Colonic mucosa (tissue), 4 donors: Measurements from ENCODE around the gene CLIC5. TPM values are rescaled to one million over a fixed set of nuclear protein-coding genes. Genes with fewer than 3 reads are reported as not detected.

Experiments used
- DNase-seq: peaks from one replicate; pipeline ENCODE4 v3.0.0-alpha.2; 2020
- H3K27ac ChIP-seq: fragments of 200-600 bp; one replicate; pipeline ENCODE4 v1.8.0; 2021
- H3K27me3 ChIP-seq: fragments of 200-600 bp; one replicate; pipeline ENCODE4 v1.8.0; 2021
- H3K36me3 ChIP-seq: fragments of 200-600 bp; one replicate; pipeline ENCODE4 v1.8.0; 2021
- H3K4me1 ChIP-seq: fragments of 200-600 bp; one replicate; pipeline ENCODE4 v1.8.0; 2021; ENCODE audit warnings: mild to moderate bottlenecking
- H3K4me3 ChIP-seq: fragments of 200-600 bp; one replicate; pipeline ENCODE4 v1.8.0; 2021
- H3K9ac ChIP-seq, 2 donors: one replicate each; pipeline ENCODE4 v1.7.0; 2013; ENCODE audit warnings: control low read depth in 2 of 2, low read depth in 2 of 2, low read length in 2 of 2
- H3K9me3 ChIP-seq: fragments of 200-600 bp; one replicate; pipeline ENCODE4 v1.8.0; 2021
- CTCF ChIP-seq: fragments of 200-600 bp; IDR thresholded peaks from one replicate; pipeline ENCODE4 v1.8.0; 2022; ENCODE audit warnings: antibody characterized with exemption, mild to moderate bottlenecking
- intact Hi-C: fragments of 100-400 bp; cut with DNase I; formaldehyde crosslinking; loops from one replicate; pipeline ENCODE4 v1.14.1; 2022
- total RNA-seq, 2 donors: library from RNA; stranded (reverse); fragmentation: NEBNext Ultra II Directional in 1 of 2; extraction: Animal tissue kit (Norgen Biotek cat#: 25700) in 1 of 2; gene quantifications; one replicate each; pipeline ENCODE4 v1.2.1, GENCODE V29; 2021
- donor health status: healthy.
- donor health status: DM: no; HTN: no; CAD: no.
- donor health status: DM: no; HTN: no; CAD: no.

CLIC5 gene
- total RNA-seq, 2 donors from 2014 or later: 72.8 to 74.9 TPM

- no peak for TF ChIP-seq CTCF
- H3K36me3 ChIP-seq: no peaks in the 10 kb centered on the region
- H3K9me3 ChIP-seq: no peaks in the 10 kb centered on the region
- no peak overlapping the region for H3K4me3 ChIP-seq
- no peak overlapping the region for H3K27ac ChIP-seq
- no peak for DNase-seq
- H3K4me1 ChIP-seq: peaks cover 8% of the 10 kb centered on the region
- no peak overlapping the region for H3K9ac ChIP-seq
- intact Hi-C loops: no loop called here
- no peaks in the 10 kb centered on the region for H3K27me3 ChIP-seq
Observed at GRCh38 chr6:46058951-46059350, 43.3 kb upstream of the CLIC5 start.

GRCh38 chr6:46057792-46058191 lies 42.1 kb upstream of the CLIC5 start:
- intact Hi-C loops: no loop called here
- H3K27me3 ChIP-seq: no peaks in the 10 kb centered on the region
- peaks cover 8% of the 10 kb centered on the region for H3K4me1 ChIP-seq
- DNase-seq: no peak
- no peak overlapping the region for H3K27ac ChIP-seq
- H3K4me3 ChIP-seq: no peak overlapping the region
- H3K9ac ChIP-seq: no peak overlapping the region
- H3K36me3 ChIP-seq: no peaks in the 10 kb centered on the region
- no peak for TF ChIP-seq CTCF
- no peaks in the 10 kb centered on the region for H3K9me3 ChIP-seq

GRCh38 chr6:46056906-46057529 lies 41.4 kb upstream of the CLIC5 start:
- Histone ChIP-seq H3K36me3 (no peaks in the 10 kb centered on the region), H3K9me3 (no peaks in the 10 kb centered on the region), H3K9ac (no peak overlapping the region), H3K4me3 (no peak overlapping the region), H3K27me3 (no peaks in the 10 kb centered on the region), H3K4me1 (peaks cover 13% of the 10 kb centered on the region), H3K27ac (no peak overlapping the region)
- TF ChIP-seq CTCF: no peak
- no peak for DNase-seq
- intact Hi-C loops: no loop called here

- no peaks in the 10 kb centered on the region for H3K36me3 ChIP-seq
- no peaks in the 10 kb centered on the region for H3K27me3 ChIP-seq
- H3K9ac ChIP-seq: peak overlapping the region; percentile 26 to 66
- peaks cover 13% of the 10 kb centered on the region for H3K4me1 ChIP-seq
- no peak overlapping the region for H3K4me3 ChIP-seq
- H3K27ac ChIP-seq: peak overlapping the region; percentile 85
- no peak for TF ChIP-seq CTCF
- H3K9me3 ChIP-seq: no peaks in the 10 kb centered on the region
- intact Hi-C loops: no loop called here
- peak; percentile 59 for DNase-seq
Observed at GRCh38 chr6:46054516-46054915, 38.9 kb upstream of the CLIC5 start.

- Histone ChIP-seq H3K27me3 (no peaks in the 10 kb centered on the region), H3K4me3 (no peak overlapping the region), H3K27ac (peak overlapping the region; percentile 85), H3K9me3 (no peaks in the 10 kb centered on the region), H3K4me1 (peaks cover 13% of the 10 kb centered on the region), H3K36me3 (no peaks in the 10 kb centered on the region), H3K9ac (peak overlapping the region in 1 of 2 donors; percentile 66)
- TF ChIP-seq CTCF: no peak
- intact Hi-C loops: no loop called here
- peak; percentile 88 for DNase-seq
Observed at GRCh38 chr6:46053039-46053933, 37.6 kb upstream of the CLIC5 start.
